Kidney (tissue), 14 donors: ENCODE measurements around the gene HSPA1A. TPM values are rescaled to one million over a fixed set of nuclear protein-coding genes. Genes with fewer than 3 reads are reported as not detected.
"Not testable (repeated sequence)": the region's sequence is repeated elsewhere in the genome, so short reads cannot be mapped to it uniquely, and the experiment has no call there.

Experiments used
- DNase-seq, 5 donors: peaks; one replicate each; pipeline ENCODE4 v3.0.0-alpha.2; 2013 to 2020
- FAIRE-seq: peaks from 2 replicates; lab custom pipeline; 2012; peaks lifted over from hg19 to GRCh38; lab: Jason Lieb, UNC
- H3K27ac ChIP-seq, 2 donors: one replicate each; pipeline ENCODE4 v1.7.0; 2013; ENCODE audit warnings: low read depth in 2 of 2, low read length in 2 of 2, inconsistent platforms in 1 of 2
- H3K27me3 ChIP-seq: one replicate; pipeline ENCODE4 v1.7.1; 2013; ENCODE audit warnings: low read length, inconsistent platforms; ENCODE audit not compliant: control insufficient read depth, insufficient read depth
- H3K36me3 ChIP-seq, 3 donors: one replicate each; pipeline versions ENCODE4 v1.7.0 to v1.7.1; 2013; ENCODE audit warnings: low read length in 3 of 3, control low read depth in 1 of 3, inconsistent platforms in 1 of 3; ENCODE audit not compliant: insufficient read depth in 3 of 3, control insufficient read depth in 2 of 3
- H3K4me1 ChIP-seq, 3 donors: one replicate each; pipeline versions ENCODE4 v1.7.0 to v1.7.1; 2013; ENCODE audit warnings: low read length in 3 of 3, inconsistent platforms in 1 of 3, low read depth in 1 of 3; ENCODE audit not compliant: control insufficient read depth in 2 of 3, insufficient read depth in 2 of 3
- H3K4me3 ChIP-seq, 3 donors: one replicate each; pipeline versions ENCODE4 v1.7.0 to v1.8.1; 2013; ENCODE audit warnings: low read length in 3 of 3, control low read depth in 1 of 3, inconsistent platforms in 1 of 3
- H3K9ac ChIP-seq, 3 donors: one replicate each; pipeline versions ENCODE4 v1.7.0 to v1.7.1; 2013; ENCODE audit warnings: low read length in 3 of 3, control low read depth in 1 of 3, inconsistent platforms in 1 of 3
- H3K9me3 ChIP-seq, 3 donors: one replicate each; pipeline versions ENCODE4 v1.7.0 to v1.7.1; 2013; ENCODE audit warnings: low read length in 3 of 3, control low read depth in 1 of 3, inconsistent platforms in 1 of 3; ENCODE audit not compliant: control insufficient read depth in 2 of 3, insufficient read depth in 1 of 3
- intact Hi-C: fragments of 100-400 bp; cut with DNase I; formaldehyde crosslinking; loops from one replicate; pipeline ENCODE4 v1.11.1; 2022
- polyA plus RNA-seq: library from polyadenylated mRNA; stranded (reverse); fragments of 350-450 nt; fragmentation: Illumina TruSeq; extraction: RNeasy Lipid Tissue Mini Kit (QIAGEN cat#74804); gene quantifications from one replicate; pipeline ENCODE4 v1.2.3, GENCODE V29; 2014; ENCODE audit warnings: low read depth, low replicate concordance; ENCODE audit not compliant: insufficient read depth
- total RNA-seq: library from RNA; stranded (reverse); fragmentation: NEBNext Ultra II Directional; extraction: Animal tissue kit (Norgen Biotek cat#: 25700); gene quantifications from one replicate; pipeline ENCODE4 v1.2.1, GENCODE V29; 2021
- TF ChIP-seq, protein P1 (sequence below): IDR thresholded peaks from 3 replicates; pipeline ENCODE4 v1.5.1; 2012; ENCODE audit warnings: mild to moderate bottlenecking, moderate library complexity, borderline replicate concordance; ENCODE audit not compliant: insufficient read depth; ENCODE audit errors: extremely low read depth
- donor health status: control.
- donor health status: control.
- donor health status: control.
- donor health status: control.
- donor health status: control.
- donor health status: DM: yes; HTN: yes; CAD: no.
- donor health status: Normal renal cell carcinoma (clear cell type).

HSPA1A gene
- total and polyA plus RNA-seq, 2 donors from 2014 or later, result 133 to 209 TPM

DNA sequence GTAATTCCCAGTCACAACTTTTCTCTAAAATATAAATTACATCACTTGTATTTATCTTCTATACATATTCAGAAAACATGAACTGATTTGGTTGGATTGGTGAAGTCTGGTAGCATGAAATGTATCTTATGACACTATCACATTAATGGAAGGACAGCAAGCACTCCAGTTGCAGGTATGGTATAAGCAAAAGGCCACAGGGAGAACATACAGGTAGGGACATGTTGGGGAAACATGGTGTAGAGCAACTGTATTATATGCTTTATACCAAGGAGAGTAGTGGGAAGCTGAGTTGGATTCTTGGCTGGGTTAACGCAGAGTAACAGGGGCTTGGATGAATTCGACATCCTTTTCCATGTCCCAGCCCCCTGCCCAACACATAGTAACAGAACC is 18.4 kb upstream of the HSPA1A start:
- no peak for DNase-seq
- no peak for FAIRE-seq
- H3K4me1 ChIP-seq, result peaks cover 0 to 5% (median 0%) of the 10 kb centered on the region in 3 donors
- no peaks in the 10 kb centered on the region for H3K27me3 ChIP-seq
- no peak overlapping the region for H3K27ac ChIP-seq
- no peak overlapping the region for H3K4me3 ChIP-seq
- no peak overlapping the region for H3K9ac ChIP-seq
- TF ChIP-seq, protein P1, sequence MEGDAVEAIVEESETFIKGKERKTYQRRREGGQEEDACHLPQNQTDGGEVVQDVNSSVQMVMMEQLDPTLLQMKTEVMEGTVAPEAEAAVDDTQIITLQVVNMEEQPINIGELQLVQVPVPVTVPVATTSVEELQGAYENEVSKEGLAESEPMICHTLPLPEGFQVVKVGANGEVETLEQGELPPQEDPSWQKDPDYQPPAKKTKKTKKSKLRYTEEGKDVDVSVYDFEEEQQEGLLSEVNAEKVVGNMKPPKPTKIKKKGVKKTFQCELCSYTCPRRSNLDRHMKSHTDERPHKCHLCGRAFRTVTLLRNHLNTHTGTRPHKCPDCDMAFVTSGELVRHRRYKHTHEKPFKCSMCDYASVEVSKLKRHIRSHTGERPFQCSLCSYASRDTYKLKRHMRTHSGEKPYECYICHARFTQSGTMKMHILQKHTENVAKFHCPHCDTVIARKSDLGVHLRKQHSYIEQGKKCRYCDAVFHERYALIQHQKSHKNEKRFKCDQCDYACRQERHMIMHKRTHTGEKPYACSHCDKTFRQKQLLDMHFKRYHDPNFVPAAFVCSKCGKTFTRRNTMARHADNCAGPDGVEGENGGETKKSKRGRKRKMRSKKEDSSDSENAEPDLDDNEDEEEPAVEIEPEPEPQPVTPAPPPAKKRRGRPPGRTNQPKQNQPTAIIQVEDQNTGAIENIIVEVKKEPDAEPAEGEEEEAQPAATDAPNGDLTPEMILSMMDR, result no peak
- H3K36me3 ChIP-seq, result no peaks in the 10 kb centered on the region
- H3K9me3 ChIP-seq, result no peaks in the 10 kb centered on the region
- intact Hi-C loops, result no loop called here

DNA sequence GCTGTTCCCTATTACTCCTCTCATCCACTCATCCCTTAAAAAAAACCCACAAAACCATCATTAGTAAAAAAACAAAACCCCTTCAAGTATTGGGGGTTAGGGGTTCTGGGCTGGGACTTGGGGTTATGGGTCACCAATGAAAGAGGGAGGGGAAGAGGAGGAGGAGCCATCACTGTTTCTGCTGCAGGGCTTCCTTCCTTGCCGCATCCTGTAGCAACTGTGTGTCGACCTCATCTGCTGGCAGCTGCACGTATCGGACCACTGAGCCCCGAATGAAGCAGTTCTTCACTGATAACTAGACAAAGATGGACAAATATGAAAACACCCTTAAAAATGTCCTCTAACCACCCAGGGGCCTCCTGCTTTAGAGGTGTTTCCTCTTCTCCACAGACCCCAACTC is 17.8 kb upstream of the HSPA1A start:
- no peak overlapping the region for H3K4me3 ChIP-seq
- H3K27me3 ChIP-seq, result no peaks in the 10 kb centered on the region
- intact Hi-C loops, result no loop called here
- peaks cover 0 to 5% (median 0%) of the 10 kb centered on the region in 3 donors for H3K4me1 ChIP-seq
- no peaks in the 10 kb centered on the region for H3K9me3 ChIP-seq
- DNase-seq (no peak), FAIRE-seq (no peak)
- no peak overlapping the region for H3K27ac ChIP-seq
- H3K9ac ChIP-seq, result no peak overlapping the region
- TF ChIP-seq, protein P1, result no peak
- H3K36me3 ChIP-seq, result no peaks in the 10 kb centered on the region

DNA sequence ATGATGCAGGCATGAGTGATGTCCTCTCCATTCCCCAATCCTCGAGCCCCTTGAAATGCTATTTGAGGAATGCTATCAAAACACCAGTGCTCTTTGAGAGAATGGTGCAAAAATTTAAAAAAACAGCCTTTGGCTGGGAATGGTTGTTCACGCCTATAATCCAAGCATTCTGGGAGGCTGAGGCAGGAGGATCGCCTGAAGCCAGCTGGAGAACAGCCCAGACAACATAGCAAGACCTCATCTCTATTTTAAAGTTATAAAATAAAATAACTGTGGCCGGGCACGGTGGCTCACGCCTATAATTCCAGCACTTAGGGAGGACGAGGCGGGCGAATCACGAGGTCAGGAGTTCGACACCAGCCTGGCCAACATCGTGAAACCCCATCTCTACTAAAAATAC is 15.6 kb upstream of the HSPA1A start:
- no peaks in the 10 kb centered on the region for H3K27me3 ChIP-seq
- intact Hi-C loops, result no loop called here

DNA sequence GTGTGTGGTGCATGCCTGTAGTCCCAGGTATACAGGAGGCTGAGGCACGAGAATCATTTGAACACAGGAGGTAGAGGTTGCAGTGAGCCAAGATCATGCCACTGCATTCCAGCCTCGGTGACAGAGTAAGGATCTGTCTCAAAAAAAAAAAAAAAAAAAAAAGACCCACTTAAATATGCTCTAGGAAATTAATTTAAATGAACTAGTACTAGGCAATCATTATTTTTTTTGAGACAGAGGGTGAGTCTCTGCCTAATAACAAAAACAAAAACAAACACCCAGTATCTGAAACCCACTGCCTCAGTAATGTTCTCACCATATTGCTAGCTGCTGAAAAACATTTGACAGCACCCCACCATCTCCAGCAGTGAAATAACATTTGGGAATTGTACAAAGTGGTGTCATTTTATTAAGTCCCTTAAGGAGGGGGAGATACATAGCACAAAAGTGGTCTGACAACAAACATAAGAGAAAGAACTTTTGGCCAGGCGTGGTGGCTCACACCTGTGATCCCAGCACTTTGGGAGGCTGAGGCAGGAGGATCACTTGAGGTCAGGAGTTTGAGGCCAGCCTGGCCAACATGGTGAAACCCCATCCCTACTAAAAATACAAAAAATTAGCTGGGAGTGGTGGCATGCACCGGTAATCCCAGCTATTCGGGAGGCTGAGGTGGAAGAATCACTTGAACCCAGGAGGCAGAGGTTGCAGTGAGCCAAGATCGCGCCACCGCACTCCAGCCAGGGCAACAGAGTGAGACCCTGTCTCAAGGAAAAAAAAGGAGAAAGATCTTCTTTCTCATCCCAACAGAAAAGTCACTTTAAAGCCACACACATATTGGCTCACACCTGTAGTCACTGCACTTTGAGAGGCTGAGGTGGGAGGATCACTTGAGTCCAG is 14.1 kb upstream of the HSPA1A start:
- H3K9ac ChIP-seq, H3K36me3 ChIP-seq, H3K27ac ChIP-seq, H3K27me3 ChIP-seq, FAIRE-seq, DNase-seq, H3K4me1 ChIP-seq, H3K4me3 ChIP-seq, H3K9me3 ChIP-seq, intact Hi-C loops: not testable (repeated sequence)

More for the DNA sequence above, 15.6 kb upstream of the HSPA1A start:
- TF ChIP-seq, protein P1, result no peak
- H3K9ac ChIP-seq, result no peak overlapping the region
- H3K27ac ChIP-seq, result no peak overlapping the region
- FAIRE-seq (no peak), DNase-seq (no peak)
- H3K36me3 ChIP-seq, result no peaks in the 10 kb centered on the region
- H3K9me3 ChIP-seq, result no peaks in the 10 kb centered on the region
- peaks cover 0 to 1% (median 0%) of the 10 kb centered on the region in 3 donors for H3K4me1 ChIP-seq
- no peak overlapping the region for H3K4me3 ChIP-seq
